ENCODE results near the gene MYBPC1.
A peak's percentile ranks its signal among the peaks of the same experiment; 100 is the strongest.
"Not testable (repeated sequence)": the region's sequence is repeated elsewhere in the genome, so short reads cannot be mapped to it uniquely, and the experiment has no call there.

Gene MYBPC1

GRCh38 chr12:101696251-101697196 lies 101.8 kb downstream of the MYBPC1 start:
- DNase-seq = no peak

GRCh38 chr12:101697197-101697929 lies 102.6 kb downstream of the MYBPC1 start, which contains the start of gene CHPT1:
Gene CHPT1, plus strand, starts transcription at chr12:101697640. Its CDS starts 222 bp downstream, at chr12:101697862.
- peak; percentile 66 for DNase-seq

- peak; percentile 2 for DNase-seq
Measured at GRCh38 chr12:101697930-101698799, 103.4 kb downstream of the MYBPC1 start.

- DNase-seq = no peak
Measured at GRCh38 chr12:101698800-101699347, 104.1 kb downstream of the MYBPC1 start.

- no peak for DNase-seq
Measured at GRCh38 chr12:101700299-101700820, 105.6 kb downstream of the MYBPC1 start.

- no peak for DNase-seq
Measured at GRCh38 chr12:101703487-101703886, 108.7 kb downstream of the MYBPC1 start.

- no peak for DNase-seq
Measured at GRCh38 chr12:101706403-101706802, 111.6 kb downstream of the MYBPC1 start.

GRCh38 chr12:101707131-101707782 lies 112.5 kb downstream of the MYBPC1 start:
- DNase-seq = no peak

- no peak for DNase-seq
Measured at GRCh38 chr12:101710288-101710687, 115.5 kb downstream of the MYBPC1 start.

- no peak for DNase-seq
Measured at GRCh38 chr12:101713059-101713682, 118.4 kb downstream of the MYBPC1 start.

GRCh38 chr12:101713930-101714329 lies 119.2 kb downstream of the MYBPC1 start:
- DNase-seq = no peak

- DNase-seq = no peak
Measured at GRCh38 chr12:101714877-101715444, 120.2 kb downstream of the MYBPC1 start.

GRCh38 chr12:101719566-101719965 lies 124.8 kb downstream of the MYBPC1 start:
- DNase-seq = no peak

- no peak for DNase-seq
Measured at GRCh38 chr12:101720118-101720517, 125.3 kb downstream of the MYBPC1 start.

GRCh38 chr12:101722392-101722791 lies 127.6 kb downstream of the MYBPC1 start:
- no peak for DNase-seq

- no peak for DNase-seq
Measured at GRCh38 chr12:101727098-101727497, 132.3 kb downstream of the MYBPC1 start.

GRCh38 chr12:101729842-101730241 lies 135.1 kb downstream of the MYBPC1 start:
- no peak for DNase-seq

GRCh38 chr12:101732318-101732717 lies 137.5 kb downstream of the MYBPC1 start:
- no peak for DNase-seq

- DNase-seq = no peak
Measured at GRCh38 chr12:101733166-101733565, 138.4 kb downstream of the MYBPC1 start.

GRCh38 chr12:101734482-101734881 lies 139.7 kb downstream of the MYBPC1 start:
- DNase-seq = not testable (repeated sequence)

Data from stimulated activated CD4-positive, alpha-beta T cell treated with anti-CD3 and anti-CD28 coated beads, Interleukin-12 subunit alpha, Interleukin-12 subunit beta, amount 100 ng/mL, for 4 hours (primary cell).